ENCODE results near the gene SAP25. TPM values are rescaled to one million over a fixed set of nuclear protein-coding genes. Genes with fewer than 3 reads are reported as not detected.

Gene SAP25
- total and polyA plus RNA-seq, 2 of the 8 experiments (the other 6 are each of a cell fraction or from before 2014, with no cell fraction given), result 3.6 to 5.8 TPM

- peak overlapping the region in 3 of 4 experiments; percentile 45 to 79 (median 55); a peak in 4 of 7 replicates for H3K9ac ChIP-seq (replicated peaks in 1 of 4; ENCODE audit: extremely low read depth in 1 of 4, low read depth in 3 of 4, low read length in 3 of 4)
- H3K56ac ChIP-seq (replicated peaks; ENCODE audit: insufficient read length, low read depth, low read length), result peak overlapping the region; percentile 5
- POLR2A ChIA-PET (ENCODE audit: partially characterized antibody), result interaction anchor here (0.6 to 8.9 kb wide), 22 partner anchors 8 to 168 kb away, joined by 3 to 172 read pairs (median 4); partner anchors contain the start of genes FBXO24, GNB2, LRCH4 and MOSPD3
- no peak overlapping the region for H2BK20ac ChIP-seq (ENCODE audit: low read length)
- H2BK5ac ChIP-seq (ENCODE audit: low read depth, low read length), result peak overlapping the region; percentile 88
- H2BK12ac ChIP-seq (ENCODE audit: low read depth, low read length), result peak overlapping the region; percentile 92; the same call in 1 of the 2 replicates
- no peak overlapping the region for H2AK5ac ChIP-seq (ENCODE audit: low read depth, low read length)
- H3K23ac ChIP-seq (ENCODE audit: insufficient read length), result no peak overlapping the region
- no peaks in the 10 kb centered on the region for H3K9me3 ChIP-seq (ENCODE audit: insufficient read depth in 2 of 2, low read depth in 1 of 2, low read length in 1 of 2)
- H2BK15ac ChIP-seq (ENCODE audit: low read length), result peak overlapping the region; percentile 97; the same call in 1 of the 2 replicates
- H4K8ac ChIP-seq (ENCODE audit: extremely low read depth, insufficient read depth, low read length), result no peak overlapping the region; the same call in none of the 2 replicates
- H3K36me3 ChIP-seq (ENCODE audit: control insufficient read depth in 2 of 4, insufficient read depth in 4 of 4, low read length in 3 of 4), result peaks cover 0 to 6% (median under 1%) of the 10 kb centered on the region in 4 experiments; a peak in 4 of 8 replicates
- peaks cover 0 to 10% (median 4%) of the 10 kb centered on the region in 4 experiments; a peak in 2 of 7 replicates for H3K27me3 ChIP-seq (replicated peaks in 1 of 4; ENCODE audit: control insufficient read depth in 3 of 4, extremely low read depth in 1 of 4, insufficient read depth in 3 of 4, low read length in 3 of 4)
- H4K5ac ChIP-seq (ENCODE audit: insufficient read length, low read depth, low read length), result peak overlapping the region; percentile 32
- peaks cover 0 to 31% (median 20%) of the 10 kb centered on the region in 4 experiments; a peak in 6 of 7 replicates for H3K4me1 ChIP-seq (replicated peaks in 1 of 4; ENCODE audit: control insufficient read depth in 3 of 4, insufficient read depth in 4 of 4, low read length in 3 of 4)
- H2BK120ac ChIP-seq (replicated peaks; ENCODE audit: low read depth, low read length), result no peak overlapping the region
- H4K20me1 ChIP-seq (replicated peaks in 1 of 2; ENCODE audit: control insufficient read depth in 1 of 2, insufficient read depth in 2 of 2, low read length in 2 of 2), result peaks cover 0 to 2% of the 10 kb centered on the region in 2 experiments
- 7% methylated on average over 18 of the region's 21 CpGs; no CpG with 5 or more reads in 1 of the 2 experiments for WGBS, 2 experiments (ENCODE audit: extremely low coverage in 1 of 2, insufficient coverage in 1 of 2, insufficient read length in 1 of 2, insufficient replicate concordance in 2 of 2, low coverage in 1 of 2, low lambda C conversion rate in 2 of 2, missing lambda C conversion rate in 1 of 2)
- peaks cover 25% of the 10 kb centered on the region for H3K23me2 ChIP-seq (ENCODE audit: low read depth, low read length)
- H3K4ac ChIP-seq (replicated peaks; ENCODE audit: insufficient read length, low read depth, low read length), result peak overlapping the region; percentile 38
- 0 out of 2 replicates have a peak, but pooled peaks cover 4% of the 10 kb centered on the region for H3K79me1 ChIP-seq (ENCODE audit: low read depth, low read length)
- peak overlapping the region; percentile 67 for H3K27ac ChIP-seq (ENCODE audit: low read depth, low read length)
- DNase-seq (ENCODE audit: low read depth in 1 of 2, low spot score in 2 of 2) (peak in 1 of 2 experiments; percentile 76), FAIRE-seq (no peak)
- H3K18ac ChIP-seq (ENCODE audit: extremely low read depth, low read length), result peak overlapping the region; percentile 81
- no peak overlapping the region for H3K14ac ChIP-seq (ENCODE audit: insufficient read length)
- H3K4me2 ChIP-seq (ENCODE audit: insufficient read depth in 1 of 2, low read depth in 2 of 2, low read length in 2 of 2), result peak overlapping the region; percentile 91 to 98
- H3K79me2 ChIP-seq (ENCODE audit: control insufficient read depth in 1 of 2, insufficient read depth in 2 of 2, low read length in 2 of 2), result peaks cover 0 to 6% of the 10 kb centered on the region in 2 experiments; a peak in 1 of 4 replicates
- CTCF ChIA-PET (ENCODE audit: partially characterized antibody), result interaction anchor here (0.6 to 5.4 kb wide), 16 partner anchors 9 to 589 kb away, joined by 3 to 51 read pairs (median 4); partner anchors contain the start of genes FBXO24, GIGYF1 and MOSPD3
- H2AFZ ChIP-seq (ENCODE audit: low read length), result no peak overlapping the region
- H4K91ac ChIP-seq (replicated peaks; ENCODE audit: insufficient read length, low read length), result peak overlapping the region; percentile 59
- peak overlapping the region; percentile 68 to 82 (median 78) for H3K4me3 ChIP-seq (ENCODE audit: extremely low read depth in 1 of 4, insufficient read depth in 2 of 4, low read depth in 3 of 4, low read length in 4 of 4)
- no peak for TF ChIP-seq GABPA (IDR thresholded peaks at IDR 0.05; ENCODE audit: borderline replicate concordance, insufficient read depth, low read length)
- no peak for TF ChIP-seq CTCF (IDR thresholded peaks at IDR 0.05; ENCODE audit: control extremely low read depth in 1 of 3, insufficient read depth in 1 of 3, low read depth in 1 of 3, low read length in 3 of 3)
- TF ChIP-seq, protein P1, sequence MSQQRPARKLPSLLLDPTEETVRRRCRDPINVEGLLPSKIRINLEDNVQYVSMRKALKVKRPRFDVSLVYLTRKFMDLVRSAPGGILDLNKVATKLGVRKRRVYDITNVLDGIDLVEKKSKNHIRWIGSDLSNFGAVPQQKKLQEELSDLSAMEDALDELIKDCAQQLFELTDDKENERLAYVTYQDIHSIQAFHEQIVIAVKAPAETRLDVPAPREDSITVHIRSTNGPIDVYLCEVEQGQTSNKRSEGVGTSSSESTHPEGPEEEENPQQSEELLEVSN (IDR thresholded peaks at IDR 0.05), result peak; percentile 68
- TF ChIP-seq SP1 (IDR thresholded peaks at IDR 0.05; ENCODE audit: low read depth, low read length), result 0 out of 2 replicates have a peak, but pooled peaks have one; percentile 63
- TF ChIP-seq RAD21 (IDR thresholded peaks at IDR 0.05 in 1 of 2, conservative IDR thresholded peaks at IDR 0.05 in 1 of 2; ENCODE audit: low read depth in 2 of 2, low read length in 2 of 2), result no peak; a peak in 1 of 4 replicates
- no peak for TF ChIP-seq SIX5 (IDR thresholded peaks at IDR 0.05; ENCODE audit: low read depth, low read length)
Measured at GRCh38 chr7:100602889-100603725, 29.4 kb upstream of the SAP25 start.
